GM12878 (cell line): ENCODE data around the gene ENG. TPM values are rescaled to one million over a fixed set of nuclear protein-coding genes. Genes with fewer than 3 reads are reported as not detected.

Experiments used
- ATAC-seq: fragments of 200-7000 bp; cut with Tn5 transposase; 3 replicates; pipeline ENCODE4 v1.9.1; 2020; ENCODE audit warnings: mild to moderate bottlenecking, moderate library complexity
- BruUV-seq: library from RNA; stranded (reverse); fragments of 400-500 nt; replicated peaks from 2 replicates; lab custom pipeline; 2021; lab: Mats Ljungman, UMichigan
- CTCF ChIA-PET: fragments of 300-600 bp; sonication (Branson Sonifier 250); formaldehyde crosslinking; extraction: SDS; loops from one replicate; lab custom pipeline; 2021; ENCODE audit warnings: inconsistent platforms; lab: Yijun Ruan, JAX
- POLR2A ChIA-PET: fragments of 350-600 bp; formaldehyde crosslinking; extraction: SDS; loops from one replicate; lab custom pipeline; 2021; ENCODE audit warnings: inconsistent platforms; lab: Charles Lee
- RAD21 ChIA-PET: fragments of 300-600 bp; sonication (Branson Sonifier 250); formaldehyde crosslinking; loops from one replicate; lab custom pipeline; 2023; ENCODE audit warnings: antibody characterized with exemption; ENCODE audit not compliant: unreplicated experiment; lab: Charles Lee
- SMC1A ChIA-PET: fragments of 300-600 bp; sonication (Branson Sonifier 250); formaldehyde crosslinking; loops from one replicate; lab custom pipeline; 2023; ENCODE audit not compliant: unreplicated experiment, uncharacterized antibody; lab: Charles Lee
- DNase-seq: peaks from one replicate; pipeline ENCODE4 v3.0.0-alpha.2; 2011; ENCODE audit warnings: low read depth, low spot score
- FAIRE-seq: peaks from 3 replicates; lab custom pipeline; 2011; peaks lifted over from hg19 to GRCh38; lab: Jason Lieb, UNC
- H2AFZ ChIP-seq: 2 replicates; pipeline ENCODE4 v1.6.0; 2011; ENCODE audit warnings: low read depth, low read length, control low read depth; ENCODE audit not compliant: control insufficient read depth
- H3K27ac ChIP-seq: 2 replicates; pipeline ENCODE4 v1.5.1; 2011; ENCODE audit warnings: control low read depth; ENCODE audit not compliant: control insufficient read depth, insufficient read depth
- H3K27me3 ChIP-seq, 2 experiments: replicated peaks in 1 of 2; 2 replicates each; pipeline versions ENCODE4 v1.6.0 to v1.6.1; 2011; ENCODE audit warnings: low read length in 1 of 2; ENCODE audit not compliant: control insufficient read depth in 2 of 2, insufficient read depth in 2 of 2
- H3K36me3 ChIP-seq, 2 experiments: 2 replicates each; pipeline ENCODE4 v1.5.1; 2011; ENCODE audit warnings: low read length in 1 of 2; ENCODE audit not compliant: control insufficient read depth in 2 of 2, insufficient read depth in 2 of 2
- H3K4me1 ChIP-seq: 2 replicates; pipeline ENCODE4 v1.6.1; 2011; ENCODE audit warnings: mild to moderate bottlenecking, low read length, moderate library complexity, mixed read lengths; ENCODE audit not compliant: control insufficient read depth, insufficient read depth
- H3K4me2 ChIP-seq: 2 replicates; pipeline ENCODE4 v1.6.0; 2011; ENCODE audit warnings: control low read depth; ENCODE audit not compliant: control insufficient read depth, insufficient read depth
- H3K4me3 ChIP-seq: fragments of 200-600 bp; sonication (generic); 2 replicates; pipeline ENCODE4 v1.5.1; 2016
- H3K79me2 ChIP-seq: 2 replicates; pipeline ENCODE4 v1.6.0; 2011; ENCODE audit warnings: low read length; ENCODE audit not compliant: control insufficient read depth, insufficient read depth
- H3K9ac ChIP-seq: 2 replicates; pipeline ENCODE4 v1.8.0; 2011; ENCODE audit warnings: low read length, control low read depth, mixed read lengths; ENCODE audit not compliant: control insufficient read depth, insufficient read depth
- H3K9me3 ChIP-seq: replicated peaks from 3 replicates; pipeline ENCODE4 v1.5.1; 2011; ENCODE audit warnings: mild to moderate bottlenecking, low read length; ENCODE audit not compliant: control insufficient read depth, insufficient read depth
- H4K20me1 ChIP-seq: 2 replicates; pipeline ENCODE4 v1.6.0; 2011; ENCODE audit not compliant: control insufficient read depth, insufficient read depth
- ATF7 ChIP-seq: fragments of 450-650 bp; IDR thresholded peaks from 2 replicates; pipeline ENCODE4 v1.6.1; 2016; ENCODE audit warnings: low read depth, mild to moderate bottlenecking
- BHLHE40 ChIP-seq, 2 experiments: fragments of 450-650 bp in 1 of 2; IDR thresholded peaks; 2 replicates each; pipeline ENCODE4 v1.6.1; 2011 to 2017; ENCODE audit warnings: low read depth in 2 of 2, borderline replicate concordance in 1 of 2, improper control_type of control experiment in 1 of 2, low read length in 1 of 2, mild to moderate bottlenecking in 1 of 2
- CHD1 ChIP-seq: IDR thresholded peaks from 2 replicates; pipeline ENCODE4 v1.6.1; 2012; ENCODE audit warnings: low read depth, low read length, improper control_type of control experiment
- CREB1 ChIP-seq: IDR thresholded peaks from 2 replicates; pipeline ENCODE4 v1.6.1; 2012; ENCODE audit warnings: low read depth, mild to moderate bottlenecking, inconsistent platforms
- EGR1 ChIP-seq, 2 experiments: IDR thresholded peaks; 1 replicate in 1 of 2; 2 replicates in 1 of 2; pipeline ENCODE4 v1.6.1; 2011 to 2012; ENCODE audit warnings: low read depth in 2 of 2, low read length in 2 of 2, borderline replicate concordance in 1 of 2, mild to moderate bottlenecking in 1 of 2, moderate library complexity in 1 of 2
- HSF1 ChIP-seq: fragments of 150-350 bp; IDR thresholded peaks from 2 replicates; pipeline ENCODE4 v1.6.1; 2014; ENCODE audit warnings: mild to moderate bottlenecking, low read depth, low read length
- IKZF1 ChIP-seq: fragments of 450-650 bp; conservative IDR thresholded peaks from 2 replicates; pipeline ENCODE4 v1.6.1; 2017; ENCODE audit warnings: antibody characterized with exemption, mild to moderate bottlenecking
- JUND ChIP-seq: IDR thresholded peaks from 2 replicates; pipeline ENCODE4 v1.6.1; 2012; ENCODE audit warnings: low read depth, mild to moderate bottlenecking, low read length, improper control_type of control experiment, moderate library complexity
- NFYA ChIP-seq: IDR thresholded peaks from 2 replicates; pipeline ENCODE4 v1.6.1; 2011; ENCODE audit warnings: low read depth, mild to moderate bottlenecking, low read length, improper control_type of control experiment, borderline replicate concordance
- NFYB ChIP-seq: IDR thresholded peaks from 2 replicates; pipeline ENCODE4 v1.6.1; 2011; ENCODE audit warnings: low read depth, mild to moderate bottlenecking, low read length, improper control_type of control experiment, moderate library complexity; ENCODE audit not compliant: insufficient read depth
- RUNX3 ChIP-seq: IDR thresholded peaks from 2 replicates; pipeline ENCODE4 v1.6.1; 2012; ENCODE audit warnings: low read length, inconsistent platforms
- SMAD1 ChIP-seq: fragments of 450-650 bp; IDR thresholded peaks from 2 replicates; pipeline ENCODE4 v1.6.1; 2018; ENCODE audit warnings: mild to moderate bottlenecking, low read depth; ENCODE audit not compliant: partially characterized antibody
- SMARCA5 ChIP-seq: fragments of 450-650 bp; IDR thresholded peaks from 2 replicates; pipeline ENCODE4 v1.6.1; 2017; ENCODE audit warnings: mild to moderate bottlenecking
- TAF1 ChIP-seq: IDR thresholded peaks from 2 replicates; pipeline ENCODE4 v1.6.1; 2011; ENCODE audit warnings: mild to moderate bottlenecking, low read depth, low read length, borderline replicate concordance
- TCF7 ChIP-seq: IDR thresholded peaks from 2 replicates; pipeline ENCODE4 v1.6.1; 2014; ENCODE audit warnings: antibody characterized with exemption, borderline replicate concordance
- WGBS: methylation state at CpG from one replicate; pipeline ENCODE4 v1.1.6; 2016; ENCODE audit warnings: low lambda C conversion rate; ENCODE audit not compliant: insufficient replicate concordance, insufficient coverage; ENCODE audit errors: missing lambda C conversion rate; 5-methylcytosine and 5-hydroxymethylcytosine counted together
- in situ Hi-C: fragments of 300-500 bp; cut with MboI; formaldehyde crosslinking; loops from 9 replicates; pipeline ENCODE4 v1.14.3; 2018; ENCODE audit warnings: mixed read lengths
- intact Hi-C: fragments of 100-400 bp; cut with micrococcal nuclease; formaldehyde crosslinking; loops from one replicate; pipeline ENCODE4 v1.14.2; 2022; ENCODE audit not compliant: unreplicated experiment
- polyA plus RNA-seq, 11 experiments: library from polyadenylated mRNA; depleted of rRNA in 4 of 11; unstranded in 6 of 11; stranded (reverse) in 5 of 11; fragments of >200 nt; fragmentation: Nextera tagmentation in 4 of 11; fragmentation: Illumina TruSeq in 1 of 11; extraction: Ambion mirVana in 4 of 11; extraction: Trizol in 1 of 11; gene quantifications; 1 replicate in 1 of 11; 2 replicates in 10 of 11; pipeline versions ENCODE4 v1.2.1 to v1.2.3, GENCODE V29; 2011 to 2016; ENCODE audit warnings: inconsistent platforms in 2 of 11, missing spikeins in 2 of 11, low read depth in 1 of 11
- total RNA-seq, 4 experiments: library from RNA; depleted of rRNA in 3 of 4; stranded (reverse); fragments of >200 nt in 3 of 4; fragmentation: Illumina TruSeq in 1 of 4; extraction: Trizol in 1 of 4; gene quantifications; 2 replicates each; pipeline versions ENCODE4 v1.2.1 to v1.2.3, GENCODE V29; 2013 to 2021
- TF ChIP-seq, protein P1 (sequence below): fragments of 450-650 bp; formaldehyde crosslinking; IDR thresholded peaks from 2 replicates; pipeline ENCODE4 v1.4.0; 2022; ENCODE audit warnings: mild to moderate bottlenecking, moderate library complexity
- TF ChIP-seq, protein P2 (sequence below): IDR thresholded peaks from 2 replicates; pipeline ENCODE4 v1.6.1; 2011; ENCODE audit warnings: low read depth, low read length, improper control_type of control experiment, borderline replicate concordance

Gene ENG
- total and polyA plus RNA-seq, 10 of the 15 experiments (the other 5 are each of a cell fraction or from before 2014, with no cell fraction given), result 0.14 to 10.1 (median 2.0) TPM

GRCh38 chr9:127847833-127848755, 6.4 kb downstream of the ENG start (continued):
- TF ChIP-seq BHLHE40 (IDR thresholded peaks at IDR 0.05; ENCODE audit: borderline replicate concordance in 1 of 2, low read depth in 2 of 2, low read length in 1 of 2) (no peak), ATF7 (no peak), RUNX3 (no peak), CREB1 (no peak), TAF1 (no peak), TCF7 (no peak), JUND (no peak)
- TF ChIP-seq, protein P1, sequence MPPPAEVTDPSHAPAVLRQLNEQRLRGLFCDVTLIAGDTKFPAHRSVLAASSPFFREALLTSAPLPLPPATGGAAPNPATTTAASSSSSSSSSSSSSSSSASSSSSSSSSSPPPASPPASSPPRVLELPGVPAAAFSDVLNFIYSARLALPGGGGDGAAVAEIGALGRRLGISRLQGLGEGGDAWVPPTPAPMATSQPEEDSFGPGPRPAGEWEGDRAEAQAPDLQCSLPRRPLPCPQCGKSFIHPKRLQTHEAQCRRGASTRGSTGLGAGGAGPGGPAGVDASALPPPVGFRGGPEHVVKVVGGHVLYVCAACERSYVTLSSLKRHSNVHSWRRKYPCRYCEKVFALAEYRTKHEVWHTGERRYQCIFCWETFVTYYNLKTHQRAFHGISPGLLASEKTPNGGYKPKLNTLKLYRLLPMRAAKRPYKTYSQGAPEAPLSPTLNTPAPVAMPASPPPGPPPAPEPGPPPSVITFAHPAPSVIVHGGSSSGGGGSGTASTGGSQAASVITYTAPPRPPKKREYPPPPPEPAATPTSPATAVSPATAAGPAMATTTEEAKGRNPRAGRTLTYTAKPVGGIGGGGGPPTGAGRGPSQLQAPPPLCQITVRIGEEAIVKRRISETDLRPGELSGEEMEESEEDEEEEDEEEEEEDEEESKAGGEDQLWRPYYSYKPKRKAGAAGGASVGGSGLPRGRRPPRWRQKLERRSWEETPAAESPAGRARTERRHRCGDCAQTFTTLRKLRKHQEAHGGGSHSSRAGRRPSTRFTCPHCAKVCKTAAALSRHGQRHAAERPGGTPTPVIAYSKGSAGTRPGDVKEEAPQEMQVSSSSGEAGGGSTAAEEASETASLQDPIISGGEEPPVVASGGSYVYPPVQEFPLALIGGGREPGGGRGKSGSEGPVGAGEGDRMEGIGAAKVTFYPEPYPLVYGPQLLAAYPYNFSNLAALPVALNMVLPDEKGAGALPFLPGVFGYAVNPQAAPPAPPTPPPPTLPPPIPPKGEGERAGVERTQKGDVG (CRISPR knock-in tag), result no peak

DNA sequence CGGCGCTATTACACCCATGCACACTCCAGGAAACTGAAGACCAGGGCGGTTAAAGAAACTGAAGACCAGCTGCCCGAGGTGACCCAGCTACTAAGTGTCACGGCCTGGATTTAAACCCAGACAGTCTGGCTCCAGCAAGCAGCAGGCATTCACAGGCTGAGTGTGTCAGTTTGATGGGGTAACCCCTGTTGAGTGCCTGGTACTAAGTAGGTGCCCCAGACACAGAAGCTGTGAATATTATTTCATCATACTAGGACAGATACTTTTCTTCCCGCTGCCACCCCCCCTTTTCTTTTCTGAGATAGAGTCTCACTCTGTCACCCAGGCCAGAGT, 7.3 kb downstream of the ENG start:
- no peak for ATAC-seq
- FAIRE-seq, result no peak
- Histone ChIP-seq H4K20me1 (no peaks in the 10 kb centered on the region), H3K79me2 (no peaks in the 10 kb centered on the region), H2AFZ (no peak overlapping the region), H3K27ac (no peak overlapping the region), H3K9ac (no peak overlapping the region), H3K4me1 (peaks cover 2% of the 10 kb centered on the region), H3K27me3 (no peaks in the 10 kb centered on the region), H3K4me2 (no peak overlapping the region), H3K4me3 (no peak overlapping the region), H3K36me3 (no peaks in the 10 kb centered on the region), H3K9me3 (peaks cover 3% of the 10 kb centered on the region; the same call in 2 of the 3 replicates)
- DNase-seq, result no peak
- ChIA-PET RAD21 (no interaction called here), CTCF (interaction anchor here (1.1 kb wide), 1 partner anchor 22 kb away, joined by 3 read pairs; no protein-coding TSS in a partner anchor), SMC1A (no interaction called here), POLR2A (no interaction called here)
- 50% methylated on average over 6 of the region's 6 CpGs for WGBS
- no TSS peak for BruUV-seq
- in situ Hi-C loops (no loop called here), intact Hi-C loops (no loop called here)
- TF ChIP-seq TAF1 (no peak), HSF1 (no peak), CHD1 (no peak), NFYB (no peak), SMAD1 (no peak), IKZF1 (no peak), SMARCA5 (no peak), EGR1 (IDR thresholded peaks at IDR 0.05; ENCODE audit: borderline replicate concordance in 1 of 2, low read depth in 2 of 2, low read length in 2 of 2) (no peak), NFYA (no peak)
- TF ChIP-seq, protein P2, sequence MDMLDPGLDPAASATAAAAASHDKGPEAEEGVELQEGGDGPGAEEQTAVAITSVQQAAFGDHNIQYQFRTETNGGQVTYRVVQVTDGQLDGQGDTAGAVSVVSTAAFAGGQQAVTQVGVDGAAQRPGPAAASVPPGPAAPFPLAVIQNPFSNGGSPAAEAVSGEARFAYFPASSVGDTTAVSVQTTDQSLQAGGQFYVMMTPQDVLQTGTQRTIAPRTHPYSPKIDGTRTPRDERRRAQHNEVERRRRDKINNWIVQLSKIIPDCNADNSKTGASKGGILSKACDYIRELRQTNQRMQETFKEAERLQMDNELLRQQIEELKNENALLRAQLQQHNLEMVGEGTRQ, result no peak
